Fibroblast of skin of right biceps (primary cell): ENCODE results near the gene LHX5.

Experiments used
- DNase-seq: peaks from one replicate; pipeline ENCODE4 v3.0.0-alpha.2; 2013

Gene LHX5

DNA sequence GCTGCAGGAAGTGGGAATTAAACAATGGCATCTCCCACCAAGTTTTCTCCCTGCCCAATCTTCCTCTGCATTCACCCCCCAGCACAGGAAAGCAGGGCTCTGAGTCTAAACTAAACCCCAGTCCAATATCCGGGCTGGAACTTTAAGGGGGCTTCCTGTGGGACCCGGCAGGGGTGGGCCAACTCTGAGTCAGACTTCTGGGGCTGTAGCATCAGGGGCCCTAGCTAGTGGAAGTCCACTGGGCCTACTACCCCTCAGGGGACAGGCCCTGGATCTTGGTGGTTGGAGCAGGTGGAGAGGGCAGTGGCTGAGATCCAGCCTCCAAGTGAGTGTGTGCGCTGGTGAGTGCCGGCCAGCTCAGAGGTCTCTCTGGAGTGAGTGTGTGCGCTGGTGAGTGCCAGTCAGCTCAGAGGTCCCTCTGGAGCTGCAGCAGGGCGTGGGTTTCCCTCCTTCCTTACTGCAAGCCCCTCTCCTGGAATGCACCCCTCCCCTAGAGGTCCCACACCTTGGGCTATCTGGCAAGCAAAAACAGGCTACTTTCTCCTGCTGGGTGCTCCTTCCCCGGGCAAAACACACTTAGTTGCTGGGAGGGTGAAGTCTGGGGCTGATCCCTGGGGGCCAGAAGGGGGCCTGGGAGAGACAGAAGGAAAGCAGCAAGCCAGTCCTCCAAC is 5.6 kb upstream of the LHX5 start:
- no peak for DNase-seq

DNA sequence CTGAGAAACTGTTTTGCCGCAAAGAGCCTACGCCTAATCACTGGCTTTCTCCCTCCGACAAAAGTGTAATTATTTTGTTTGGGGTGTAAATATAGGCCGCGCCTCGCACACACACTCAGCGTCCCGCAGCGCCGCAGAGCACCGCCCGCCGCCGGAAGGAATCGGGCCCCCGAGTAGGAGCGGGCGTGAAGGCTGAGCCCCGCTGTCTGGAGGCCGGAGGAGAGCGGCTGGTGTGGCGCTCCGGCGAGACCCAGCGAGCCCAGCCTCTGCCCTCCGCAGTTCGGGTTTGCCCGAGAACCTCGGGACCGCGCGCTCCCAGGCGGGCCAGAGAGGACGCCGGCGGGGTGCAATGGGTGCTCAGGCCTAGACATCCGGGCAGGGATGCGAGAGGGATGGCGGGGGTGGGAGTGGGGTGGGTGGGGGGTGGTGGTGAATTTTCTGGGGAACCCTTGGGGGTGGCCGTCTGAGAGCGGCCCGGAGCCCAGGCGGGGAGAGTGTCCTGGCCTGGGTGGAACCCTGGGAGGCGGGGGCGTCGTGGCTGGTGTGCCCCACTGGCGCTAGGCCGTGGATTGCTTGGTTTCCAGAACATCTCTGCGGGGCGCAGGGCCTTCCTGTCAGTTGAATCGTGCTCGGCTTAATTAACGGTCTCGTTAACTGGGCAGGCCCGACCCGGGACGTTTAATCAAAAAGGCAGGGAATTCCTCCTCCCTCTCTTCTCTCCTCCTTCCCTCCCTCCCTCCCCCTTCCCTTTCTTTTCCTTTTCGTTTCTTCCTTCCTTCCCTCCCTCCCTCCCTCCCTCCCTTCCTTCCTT is 4.7 kb upstream of the LHX5 start:
- no peak for DNase-seq

DNA sequence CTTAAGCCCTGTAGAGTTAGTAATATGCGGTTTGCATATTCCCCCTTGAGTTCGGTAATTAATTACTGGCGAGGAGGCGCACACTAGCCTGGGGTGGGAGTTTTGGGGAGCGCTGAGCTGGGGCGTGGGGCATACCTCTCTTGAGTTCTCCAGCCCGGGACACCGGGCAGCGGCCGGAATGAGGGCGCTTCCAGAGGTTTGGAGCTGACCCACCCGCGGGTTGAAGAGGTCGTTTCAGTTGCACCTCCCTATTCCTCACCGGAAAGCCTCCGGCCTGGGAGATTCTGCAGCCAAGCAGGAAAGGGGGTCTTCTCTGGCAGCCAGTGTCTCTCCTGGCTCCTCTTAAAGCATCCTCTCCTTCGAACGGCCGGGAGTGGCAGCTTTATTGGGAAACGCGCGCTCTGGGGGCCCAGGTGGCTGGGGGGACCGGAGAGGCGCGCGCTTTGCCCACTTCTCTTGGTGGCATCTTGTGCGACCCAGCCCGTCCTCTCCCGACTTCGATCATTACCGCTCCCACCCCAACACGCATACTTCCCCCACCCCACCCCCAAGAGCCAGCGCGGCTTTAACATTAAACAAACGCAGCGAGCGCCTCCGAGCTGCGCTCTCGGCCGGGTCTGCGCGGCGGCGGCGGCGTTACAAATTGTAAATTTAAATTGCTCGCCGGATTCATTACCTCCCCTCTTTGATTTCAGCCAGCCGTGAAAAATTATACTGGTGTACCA is 3.9 kb upstream of the LHX5 start:
- DNase-seq = no peak

DNA sequence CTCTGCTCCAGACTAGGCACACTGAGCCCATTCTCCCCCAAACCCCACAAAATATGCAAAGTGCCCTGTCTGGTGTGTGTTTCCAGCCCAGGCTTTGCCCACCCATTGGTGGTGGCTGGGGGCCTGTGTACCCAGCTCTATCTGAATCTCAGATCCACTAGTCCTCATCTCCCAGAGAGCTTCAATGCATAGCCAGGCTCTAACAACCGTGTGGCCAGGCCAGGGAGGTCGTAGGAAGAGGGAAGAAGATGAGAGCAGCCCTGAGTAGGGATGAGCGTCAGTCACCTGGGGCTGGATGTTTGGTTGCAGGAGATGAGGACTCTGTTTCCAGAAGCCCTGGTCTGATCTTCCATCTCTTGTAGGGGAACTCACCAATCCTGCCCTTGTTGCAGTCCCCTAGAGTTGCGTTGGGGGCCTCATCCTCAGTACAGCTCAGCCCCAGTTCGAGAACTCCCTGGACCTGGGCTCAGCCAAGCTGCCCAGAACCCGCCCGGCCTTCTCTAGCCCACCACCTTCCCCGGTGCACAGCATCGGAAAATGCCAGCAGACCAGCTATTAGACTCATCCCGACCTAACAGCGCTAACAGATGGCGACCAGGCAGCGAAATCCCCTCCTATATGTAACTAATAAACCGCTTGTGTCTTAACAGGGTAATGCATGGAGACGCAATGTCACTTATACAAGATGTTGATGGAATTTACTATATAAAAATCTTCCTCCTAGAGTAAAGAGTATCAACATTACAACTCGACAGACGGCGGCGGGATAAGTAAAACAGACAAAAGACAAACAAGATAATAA is 3.2 kb upstream of the LHX5 start:
- no peak for DNase-seq

DNA sequence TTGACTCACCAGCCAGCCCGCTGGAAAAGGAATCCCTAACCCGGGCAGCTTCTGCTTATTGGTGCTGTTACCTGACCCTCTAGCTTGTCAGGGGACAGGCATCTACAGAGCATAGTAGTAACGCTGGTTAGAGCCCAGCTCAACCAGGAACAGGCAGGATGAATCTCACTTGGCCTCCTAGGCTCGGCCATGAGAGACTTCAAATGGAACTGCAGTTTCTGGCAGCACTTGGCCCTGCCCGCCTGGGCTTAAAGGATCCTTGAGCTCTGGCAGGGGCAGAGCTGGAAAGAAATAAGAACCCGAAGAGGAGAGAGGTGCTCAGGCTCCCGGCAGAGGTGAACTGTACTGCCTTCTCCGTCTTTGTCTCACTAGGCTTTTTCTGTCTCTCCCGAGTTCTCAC is 2.3 kb upstream of the LHX5 start:
- no peak for DNase-seq

DNA sequence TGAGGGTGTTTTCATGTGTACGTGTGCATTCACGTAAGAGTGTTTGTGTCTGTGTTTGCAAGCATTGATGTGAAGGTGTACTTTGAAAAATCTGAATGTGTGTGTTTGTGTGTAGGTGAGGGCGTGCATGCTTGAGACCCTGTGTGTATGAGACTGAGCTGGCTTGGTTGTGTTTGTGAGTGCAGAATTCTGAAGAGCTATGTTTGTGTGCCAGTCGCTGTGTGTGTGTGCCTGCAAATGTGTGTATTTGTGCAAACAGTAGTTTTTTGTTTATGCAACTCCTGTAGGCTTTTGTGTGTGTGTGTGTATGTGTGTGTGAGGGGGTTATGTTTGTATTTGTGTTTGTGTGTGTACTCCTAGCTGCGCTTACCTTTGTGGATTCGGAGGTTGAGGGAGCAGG is 1.7 kb upstream of the LHX5 start:
- no peak for DNase-seq

DNA sequence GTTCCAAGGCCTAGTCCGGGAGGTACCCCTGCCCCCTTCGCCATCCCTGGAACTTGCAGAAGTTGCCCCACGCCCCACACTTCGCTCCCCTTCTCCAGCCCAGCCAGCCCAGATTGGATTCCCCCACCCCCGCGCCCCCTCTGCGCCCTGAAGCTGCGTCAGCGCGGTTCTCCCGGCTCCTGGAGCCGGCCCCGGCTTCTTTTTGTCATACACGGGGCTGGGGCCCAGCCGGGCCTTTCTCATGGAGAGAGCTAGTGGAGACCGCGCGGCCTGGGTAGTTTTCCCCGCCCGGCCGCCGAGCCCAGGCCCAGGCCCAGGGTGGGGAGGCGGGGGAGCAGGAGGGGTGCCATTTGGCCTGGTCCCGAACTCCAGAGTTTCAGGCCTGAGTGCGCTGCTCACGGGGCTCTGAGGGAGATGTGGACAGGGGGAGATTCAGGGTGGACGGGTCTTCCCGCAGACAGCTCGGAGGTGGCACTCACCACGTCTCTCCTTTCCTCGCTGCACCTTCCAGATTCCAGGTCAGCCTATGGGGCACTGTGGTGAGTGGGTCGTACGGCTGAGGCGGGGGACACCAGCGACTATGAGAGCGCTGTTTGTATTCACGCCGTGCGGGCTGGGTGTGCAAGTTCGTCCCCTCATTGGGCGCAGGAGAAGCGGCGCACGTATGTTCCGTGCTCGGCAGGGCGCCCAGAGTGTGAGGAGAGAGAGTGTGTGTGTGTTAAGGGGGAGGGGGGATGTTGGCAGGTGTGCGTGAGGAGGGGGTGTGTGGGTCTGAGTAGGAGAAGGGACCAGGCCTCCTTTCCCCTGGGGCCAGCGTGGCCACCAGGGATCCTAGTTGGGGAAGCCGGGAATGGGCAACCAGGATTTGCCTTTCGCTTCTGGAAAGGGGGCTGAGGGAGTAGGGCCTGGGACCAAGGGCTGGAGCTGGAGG is 785 bp upstream of the LHX5 start:
- DNase-seq = no peak

DNA sequence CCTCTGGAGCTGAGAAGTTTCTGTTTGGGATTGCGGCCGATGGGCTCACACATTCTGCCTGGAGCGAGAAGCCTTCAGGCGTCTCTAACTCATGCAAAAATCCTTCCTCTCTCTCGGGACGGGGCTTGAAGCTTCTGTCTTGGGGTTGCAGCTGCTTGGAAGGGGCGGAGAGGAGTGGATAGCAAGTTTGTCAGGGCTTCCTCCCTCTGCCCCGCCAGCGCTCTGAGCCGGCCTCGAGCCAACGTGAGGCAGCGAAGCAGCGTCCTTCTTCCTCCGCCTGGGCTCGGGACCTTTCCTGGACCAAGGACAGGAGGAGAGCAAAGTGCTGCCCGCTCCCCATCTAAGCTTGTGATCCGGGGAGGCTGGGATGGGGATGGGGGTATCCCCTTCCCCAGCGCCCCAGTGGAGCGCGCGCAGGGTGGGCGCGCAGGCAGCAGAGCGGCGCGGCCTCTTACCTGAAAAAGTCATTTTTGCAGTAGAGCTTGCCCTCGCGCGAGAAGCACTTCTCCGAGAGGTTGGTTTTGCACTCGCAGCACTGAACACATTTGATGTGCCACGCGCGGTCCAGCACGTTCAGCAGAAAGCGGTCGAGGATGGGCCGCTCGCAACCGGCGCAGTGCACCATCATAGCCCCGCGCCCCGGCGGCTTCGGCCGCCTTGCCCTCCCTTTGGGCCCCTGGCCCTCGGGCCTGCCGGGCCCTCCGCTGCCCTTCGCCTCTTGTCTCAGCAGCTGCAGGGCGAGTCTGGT is 626 bp downstream of the LHX5 start:
- DNase-seq = no peak

DNA sequence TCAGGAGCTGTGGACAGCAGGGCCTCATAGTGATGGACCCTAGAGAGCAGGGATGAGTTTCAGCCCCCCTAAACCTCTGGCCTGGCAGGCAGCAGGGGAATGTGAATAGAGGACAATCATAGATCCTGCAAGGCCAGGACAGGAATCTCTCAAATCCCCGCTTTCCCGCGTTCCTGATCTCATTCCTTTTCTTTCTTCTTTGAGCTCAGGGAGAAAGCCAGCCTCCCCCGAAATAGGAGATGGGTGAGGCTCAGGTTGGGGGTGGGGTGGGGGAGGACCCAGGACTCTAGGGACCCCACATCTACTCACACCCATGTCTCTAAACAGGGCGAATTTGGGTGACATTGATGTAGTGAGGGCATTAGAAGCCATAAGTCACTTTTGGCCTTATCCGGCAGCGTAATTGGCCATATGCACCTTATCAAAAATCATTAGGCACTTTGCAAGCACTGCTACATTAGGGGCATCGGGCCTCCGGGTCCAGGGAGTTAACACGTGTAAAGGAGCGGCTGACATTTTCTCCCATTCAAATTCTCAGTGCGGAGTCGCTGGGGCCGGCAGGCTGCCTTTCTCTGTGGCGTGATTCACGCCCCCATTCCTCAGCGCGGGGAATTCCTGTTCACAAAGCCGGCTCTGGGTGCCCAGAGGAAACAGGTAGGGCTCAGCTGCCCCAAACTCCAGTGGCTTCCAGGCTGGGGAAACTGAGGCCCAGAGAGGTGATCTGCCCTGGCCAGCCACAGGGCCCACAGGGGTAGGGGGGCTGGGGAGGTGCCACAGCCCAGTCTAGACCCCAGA is 1.5 kb downstream of the LHX5 start:
- no peak for DNase-seq

DNA sequence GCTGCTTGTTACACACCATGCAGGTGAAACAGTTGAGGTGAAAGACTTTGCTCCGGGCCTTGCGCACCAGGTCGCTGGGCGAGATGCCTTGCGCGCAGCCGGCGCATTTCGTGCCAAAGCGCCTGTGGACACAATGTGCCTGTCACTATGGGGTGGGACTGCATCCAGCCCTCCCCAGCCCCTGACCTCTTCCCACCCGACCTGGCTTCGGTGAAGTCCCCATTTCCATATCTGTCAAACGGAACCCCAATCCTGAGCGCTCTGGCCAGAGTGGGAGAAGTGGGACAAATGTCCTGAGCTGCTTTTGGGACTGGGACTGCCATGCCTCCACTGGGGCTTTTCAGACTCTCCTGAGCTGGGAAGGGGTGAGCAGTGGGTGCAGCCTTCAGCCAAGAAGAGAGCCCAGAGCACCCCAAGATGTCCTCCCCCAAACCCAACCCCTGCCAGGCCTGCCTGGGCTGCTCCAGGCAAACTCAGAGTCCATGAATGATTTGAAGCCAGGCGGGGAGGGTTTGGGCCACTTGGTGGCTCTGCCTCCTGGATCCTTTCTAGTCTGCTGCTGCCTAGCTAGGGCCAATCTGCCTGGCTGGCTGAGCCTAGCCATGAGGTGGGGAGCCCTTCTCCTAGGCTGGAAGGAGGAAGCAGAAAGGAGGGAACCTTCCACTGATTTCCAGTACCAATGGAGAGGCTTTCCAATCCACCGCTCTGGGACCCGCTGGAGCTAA is 2.3 kb downstream of the LHX5 start:
- no peak for DNase-seq

DNA sequence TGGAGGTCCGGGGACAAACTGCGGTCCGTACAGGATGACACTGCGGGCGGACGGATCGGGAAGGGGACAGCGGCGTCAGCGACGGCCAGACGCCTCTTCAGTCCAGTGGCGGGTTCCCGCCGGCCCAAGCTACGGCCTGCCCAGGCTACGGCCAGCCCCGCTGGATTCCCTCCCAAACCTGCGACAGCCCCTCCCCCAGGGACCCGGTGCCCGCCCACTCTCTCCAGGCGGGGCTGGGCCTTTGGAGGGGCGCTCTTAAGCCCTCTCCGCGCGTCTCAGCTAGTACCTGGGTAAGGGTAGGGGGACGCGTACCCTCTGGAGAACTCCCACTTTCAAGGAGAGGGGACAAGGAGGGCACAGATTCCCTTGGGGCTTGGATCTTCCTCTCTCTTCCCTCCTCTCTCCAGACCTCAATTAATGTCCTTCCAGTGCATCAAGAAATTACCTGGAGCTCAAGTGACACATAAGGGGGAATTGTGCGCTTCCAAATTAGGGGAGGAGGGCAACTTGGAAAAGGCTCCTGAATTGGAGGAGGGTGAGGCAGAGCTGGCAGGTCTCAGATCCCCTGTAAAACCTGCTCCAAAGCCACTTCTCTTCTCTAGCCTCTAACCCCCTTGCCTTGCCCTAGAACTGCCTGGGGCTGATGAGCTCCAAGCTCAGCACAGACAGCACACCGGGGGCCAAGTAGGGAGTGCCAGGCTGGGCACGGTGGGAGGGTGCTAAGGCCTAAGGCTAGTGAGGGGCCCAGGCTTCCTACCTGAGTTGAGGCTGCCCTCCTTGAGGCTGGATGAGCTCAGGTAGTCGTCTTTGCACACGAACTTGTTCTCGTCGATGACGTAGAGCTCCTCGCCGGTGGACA is 3.1 kb downstream of the LHX5 start:
- no peak for DNase-seq

DNA sequence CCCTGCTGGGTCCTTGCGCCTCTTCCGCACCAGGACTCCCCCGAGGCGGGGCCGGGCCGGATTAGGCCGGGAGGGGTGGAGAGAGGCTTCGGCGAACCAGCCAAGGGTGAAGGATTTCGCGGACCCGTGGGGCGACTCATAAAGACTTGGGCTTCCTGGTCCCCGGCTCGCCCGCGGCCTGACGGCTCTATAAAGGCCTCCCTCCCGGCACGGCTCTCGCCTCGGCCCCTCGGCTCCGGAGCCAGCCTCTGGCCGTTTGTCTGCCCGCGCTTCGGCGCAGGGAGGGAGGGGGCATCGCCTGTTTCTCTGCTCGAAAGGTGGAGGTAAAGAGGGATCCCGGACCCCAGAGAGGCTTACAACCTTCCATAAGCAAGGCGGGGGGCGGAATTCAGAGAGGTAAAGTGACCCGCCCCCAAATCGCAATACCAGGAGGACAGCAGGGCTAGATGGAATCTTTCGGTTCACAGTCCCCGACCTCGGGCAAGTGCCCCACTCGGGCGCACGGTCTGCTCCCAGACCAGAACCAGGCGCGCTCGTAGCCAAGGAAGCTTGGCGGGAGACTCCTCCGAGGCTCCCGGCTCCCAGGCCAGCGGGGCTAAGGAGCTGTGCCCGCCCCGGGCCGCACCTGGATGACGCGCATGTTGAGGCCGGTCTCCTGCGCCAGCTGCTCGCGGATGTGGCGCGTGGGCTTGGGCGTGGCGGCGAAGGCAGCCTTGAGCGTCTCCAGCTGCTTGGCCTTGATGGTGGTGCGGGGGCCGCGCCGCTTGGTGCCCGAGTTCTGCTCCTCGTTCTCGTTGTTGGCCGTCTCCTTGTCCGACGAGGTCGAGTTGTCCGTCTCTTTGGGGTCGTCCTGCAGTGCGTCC is 3.9 kb downstream of the LHX5 start:
- no peak for DNase-seq

DNA sequence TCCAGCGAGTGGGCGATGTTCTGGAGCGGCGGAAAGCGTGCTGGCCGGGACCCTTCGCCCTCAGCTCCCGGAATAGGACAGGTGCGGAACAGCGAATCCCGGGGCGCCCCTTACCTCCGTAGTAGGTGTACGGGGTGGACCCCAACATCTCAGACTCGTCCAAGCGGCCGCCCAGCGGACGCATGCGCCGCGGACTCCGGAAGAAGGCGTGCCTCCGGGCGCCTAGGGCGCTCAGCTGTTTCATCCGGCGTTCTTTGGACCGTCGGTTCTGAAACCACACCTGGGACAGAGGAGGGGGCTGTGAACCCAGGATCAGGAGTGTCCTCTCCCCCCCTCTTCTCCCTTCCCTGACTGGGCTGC is 4.5 kb downstream of the LHX5 start:
- no peak for DNase-seq

DNA sequence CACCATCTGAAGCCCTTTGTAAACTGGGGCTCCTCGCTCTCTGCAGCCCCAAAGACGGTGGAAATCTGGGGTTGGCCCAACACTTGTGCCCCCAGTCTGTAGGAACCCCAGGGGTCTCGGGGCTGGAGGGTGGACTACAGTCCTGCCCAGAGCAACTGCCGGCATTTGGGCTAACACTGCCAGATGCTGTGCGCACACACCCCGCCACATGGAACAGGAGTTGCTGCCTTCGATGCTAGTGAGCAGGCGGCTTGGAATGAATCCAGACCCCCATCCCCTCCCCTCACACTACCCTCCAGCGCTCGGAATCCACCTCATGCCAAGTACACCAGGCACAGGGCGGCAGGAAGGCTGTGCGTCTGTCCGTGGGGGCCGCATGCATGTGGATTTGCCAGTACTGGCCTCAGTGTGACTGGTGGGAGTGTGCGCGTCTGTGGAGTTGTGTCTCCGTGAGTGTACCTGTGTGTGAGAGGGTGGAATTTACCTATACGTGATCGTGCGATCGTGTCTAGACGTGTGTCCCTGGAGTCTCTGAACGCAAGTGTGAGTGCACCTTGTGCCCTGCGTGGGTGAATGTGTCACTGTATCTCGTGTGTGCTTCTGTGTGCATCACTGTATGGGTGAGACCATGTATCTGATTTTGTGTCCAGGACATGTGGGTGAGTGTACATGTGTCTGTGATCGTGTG is 5.1 kb downstream of the LHX5 start:
- DNase-seq = no peak

DNA sequence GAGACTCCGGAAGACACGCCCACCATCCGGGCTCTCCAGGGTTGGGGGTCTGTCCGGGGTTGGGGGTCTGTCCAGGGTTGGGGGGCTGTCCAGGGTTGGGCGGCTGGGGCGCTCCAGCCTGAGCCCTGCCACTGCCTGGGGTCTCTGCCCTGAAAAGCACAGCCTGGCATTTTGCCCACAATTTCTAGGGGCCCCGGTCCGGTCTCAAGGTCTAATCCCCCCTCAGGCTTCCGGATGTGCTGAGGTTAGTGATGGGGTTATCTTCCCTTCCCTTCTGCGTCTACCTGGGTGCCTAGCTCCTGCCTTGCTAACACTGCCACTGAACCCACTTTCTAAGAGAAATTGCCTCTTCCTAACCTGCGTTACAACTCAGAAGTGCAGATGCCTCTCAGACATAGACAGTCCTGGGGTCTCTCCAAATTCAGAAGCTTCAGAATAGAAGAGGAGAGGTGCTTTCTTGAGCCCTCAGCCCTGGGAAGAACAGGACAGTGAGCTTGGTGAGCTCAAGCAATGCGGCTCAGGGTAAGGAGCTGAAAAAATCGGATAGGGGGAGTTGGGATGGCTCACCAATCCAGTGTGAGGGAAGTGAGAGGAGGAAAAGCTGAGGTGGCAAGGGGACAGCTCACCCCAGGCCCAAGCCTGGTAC is 5.7 kb downstream of the LHX5 start:
- DNase-seq = no peak
